Fibroblast of mammary gland (primary cell): ENCODE measurements around the gene TXNDC17.

Experiments
- DNase-seq: peaks from one replicate; pipeline ENCODE4 v3.0.0-alpha.2; 2010; ENCODE audit warnings: low read depth
- H3K4me3 ChIP-seq: 2 replicates; pipeline ENCODE4 v1.5.1; 2011; ENCODE audit warnings: low read depth, mild to moderate bottlenecking, low read length, moderate library complexity; ENCODE audit not compliant: control insufficient read depth
- CTCF ChIP-seq: conservative IDR thresholded peaks from 2 replicates; pipeline ENCODE4 v1.5.1; 2011; ENCODE audit warnings: low read depth, low read length, inconsistent platforms; ENCODE audit not compliant: control insufficient read depth, insufficient read depth

TXNDC17 gene

GRCh38 chr17:6669479-6670212, 28.8 kb downstream of the TXNDC17 start:
- no peak for DNase-seq
- H3K4me3 ChIP-seq: no peak overlapping the region
- TF ChIP-seq CTCF: no peak

- no peak for TF ChIP-seq CTCF
- DNase-seq: no peak
- H3K4me3 ChIP-seq: no peak overlapping the region
These were observed 29.7 kb downstream of the TXNDC17 start for GRCh38 chr17:6670571-6670970.

GRCh38 chr17:6670999-6671398, 30.1 kb downstream of the TXNDC17 start:
- DNase-seq: no peak
- H3K4me3 ChIP-seq: no peak overlapping the region
- no peak for TF ChIP-seq CTCF

GRCh38 chr17:6671431-6671830, 30.6 kb downstream of the TXNDC17 start:
- H3K4me3 ChIP-seq: no peak overlapping the region
- no peak for TF ChIP-seq CTCF
- no peak for DNase-seq

GRCh38 chr17:6674586-6674985, 33.7 kb downstream of the TXNDC17 start:
- no peak overlapping the region for H3K4me3 ChIP-seq
- no peak for DNase-seq
- no peak for TF ChIP-seq CTCF

- TF ChIP-seq CTCF: no peak
- no peak for DNase-seq
These were observed 34.5 kb downstream of the TXNDC17 start for GRCh38 chr17:6675201-6675825.

More at GRCh38 chr17:6675201-6675825, 34.5 kb downstream of the TXNDC17 start:
- no peak overlapping the region for H3K4me3 ChIP-seq
